K562 (cell line): ENCODE data around the gene WDR19.

Experiments used
- CREM ChIP-seq: IDR thresholded peaks from 2 replicates; pipeline ENCODE4 v1.6.1; 2014; ENCODE audit warnings: antibody characterized with exemption, low read depth
- FOSL1 ChIP-seq: fragments of 200-800 bp; sonication (Bioruptor generic); conservative IDR thresholded peaks from 2 replicates; pipeline ENCODE4 v1.6.1; 2016; ENCODE audit warnings: missing genetic modification characterization, missing compliant biosample characterization
- NEUROD1 ChIP-seq: fragments of 150-350 bp; IDR thresholded peaks from 2 replicates; pipeline ENCODE4 v1.6.1; 2014; ENCODE audit warnings: borderline replicate concordance, low read length, low read depth; ENCODE audit not compliant: partially characterized antibody
- NFIC ChIP-seq: fragments of 450-650 bp; IDR thresholded peaks from 2 replicates; pipeline ENCODE4 v1.6.1; 2017; ENCODE audit warnings: mild to moderate bottlenecking, inconsistent platforms
- SRSF9 ChIP-seq: fragments of 200-400 bp; formaldehyde crosslinking; IDR thresholded peaks from 2 replicates; pipeline ENCODE4 v1.6.1; 2017; ENCODE audit warnings: low read depth, low read length, borderline replicate concordance
- ZNF324 ChIP-seq: fragments of 250-450 bp; sonication (Bioruptor Pico); IDR thresholded peaks from 2 replicates; pipeline ENCODE4 v1.4.0; 2020; ENCODE audit warnings: mild to moderate bottlenecking

DNA sequence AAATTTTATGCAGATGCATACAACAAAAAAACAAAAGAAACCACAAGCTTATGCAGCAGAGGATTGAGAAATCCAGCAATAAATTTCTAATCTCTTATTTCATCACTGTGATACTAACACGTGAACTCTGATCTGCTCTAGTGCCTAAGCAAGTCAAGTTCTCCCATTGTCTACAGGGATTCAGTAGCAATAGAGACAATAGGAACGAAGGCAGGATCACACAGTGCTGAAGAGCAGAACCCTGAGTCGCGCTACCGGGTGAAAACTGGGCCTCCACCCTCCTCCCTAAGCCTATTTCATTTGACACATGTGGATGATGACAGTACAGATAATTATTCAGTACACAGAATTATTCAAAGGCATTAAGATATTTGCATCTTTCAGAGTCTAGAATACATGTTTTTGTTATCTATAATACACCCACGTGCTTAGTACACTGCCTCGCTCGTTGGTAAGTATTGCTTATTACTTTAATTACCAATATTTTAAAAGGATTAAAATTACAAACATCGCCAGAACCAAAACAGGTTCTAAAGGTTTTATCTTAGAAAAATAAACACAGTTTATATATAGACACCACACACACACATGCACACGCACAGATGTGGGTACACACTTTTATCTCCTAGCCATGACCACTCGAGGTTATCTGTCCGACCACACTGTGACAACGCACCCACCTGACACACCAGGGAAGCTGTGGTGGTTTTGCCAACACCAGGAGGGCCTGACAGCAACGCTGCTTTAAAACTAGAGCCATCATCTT, 123.8 kb downstream of the WDR19 start:
- TF ChIP-seq NFIC (0 out of 2 replicates have a peak, but pooled peaks have one; percentile 22), NEUROD1 (no peak), SRSF9 (no peak), ZNF324 (no peak), CREM (peak; percentile 48; the same call in 1 of the 2 replicates), FOSL1 (peak; percentile 32; the same call in 1 of the 2 replicates)
